HFFc6 (cell line): Measurements from ENCODE around the gene TNS3. TPM values are rescaled to one million over a fixed set of nuclear protein-coding genes. Genes with fewer than 3 reads are reported as not detected.

Source experiments
- DNase-seq: peaks from one replicate; pipeline ENCODE4 v3.0.0-alpha.2; 2018
- H3K27ac Mint-ChIP-seq: 2 replicates; pipeline ENCODE4 v1.8.0; 2020; ENCODE audit warnings: mild to moderate bottlenecking, mixed read lengths
- H3K27me3 Mint-ChIP-seq: 2 replicates; pipeline ENCODE4 v1.8.0; 2021; ENCODE audit warnings: mild to moderate bottlenecking, moderate library complexity, mixed read lengths; ENCODE audit not compliant: insufficient read depth
- H3K36me3 Mint-ChIP-seq: 2 replicates; pipeline ENCODE4 v1.8.0; 2021; ENCODE audit warnings: low read depth, mixed read lengths
- H3K4me1 Mint-ChIP-seq: 2 replicates; pipeline ENCODE4 v1.8.0; 2020; ENCODE audit warnings: low read depth, mixed read lengths
- H3K4me3 Mint-ChIP-seq: 2 replicates; pipeline ENCODE4 v1.8.0; 2020; ENCODE audit warnings: mild to moderate bottlenecking, moderate library complexity, mixed read lengths
- H3K9me3 Mint-ChIP-seq: 2 replicates; pipeline ENCODE4 v1.8.0; 2020; ENCODE audit warnings: mild to moderate bottlenecking, mixed read lengths
- CTCF ChIP-seq: fragments of 200-600 bp; sonication (generic); IDR thresholded peaks from 2 replicates; pipeline ENCODE4 v1.5.0; 2021; ENCODE audit warnings: antibody characterized with exemption, mild to moderate bottlenecking
- total RNA-seq, 6 experiments: library from RNA; stranded (reverse); fragmentation: NEBNext Ultra II Directional; extraction: Animal tissue kit (Norgen Biotek cat#: 25700); gene quantifications; 2 replicates in 1 of 6; 3 replicates in 5 of 6; pipeline ENCODE4 v1.2.3, GENCODE V29; 2021

TNS3 gene
- total RNA-seq, 6 experiments from 2014 or later: 50.8 to 77.0 (median 67.8) TPM

DNA sequence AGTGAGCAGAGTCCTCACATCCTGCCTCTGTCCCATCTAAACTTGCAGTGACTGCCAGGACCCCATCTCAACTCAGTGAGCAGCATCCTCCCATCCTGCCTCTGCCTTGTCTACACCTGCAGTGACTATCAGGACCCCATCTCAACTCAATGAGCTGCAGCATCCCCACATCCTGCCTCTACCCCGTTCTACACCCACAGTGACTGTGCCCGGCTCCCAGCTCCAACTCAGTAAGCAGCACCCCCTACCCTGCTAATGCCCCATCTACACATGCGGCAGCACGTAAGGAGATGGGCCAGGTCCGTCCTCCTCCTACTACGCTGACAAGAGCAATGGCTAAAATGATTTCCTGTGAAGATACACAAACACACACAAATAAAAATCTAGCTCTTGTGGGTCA is 65.5 kb downstream of the TNS3 start:
- no peak overlapping the region for H3K27ac Mint-ChIP-seq
- no peaks in the 10 kb centered on the region for H3K9me3 Mint-ChIP-seq
- DNase-seq: no peak
- peaks cover 35% of the 10 kb centered on the region for H3K4me1 Mint-ChIP-seq
- H3K27me3 Mint-ChIP-seq: peaks cover under 1% of the 10 kb centered on the region
- H3K4me3 Mint-ChIP-seq: no peak overlapping the region
- peaks cover 5% of the 10 kb centered on the region; the same call in 1 of the 2 replicates for H3K36me3 Mint-ChIP-seq
- no peak for TF ChIP-seq CTCF

GRCh38 chr7:47515305-47515834 is 66.5 kb downstream of the TNS3 start:
- H3K36me3 Mint-ChIP-seq: peaks cover 5% of the 10 kb centered on the region; the same call in 1 of the 2 replicates

DNA sequence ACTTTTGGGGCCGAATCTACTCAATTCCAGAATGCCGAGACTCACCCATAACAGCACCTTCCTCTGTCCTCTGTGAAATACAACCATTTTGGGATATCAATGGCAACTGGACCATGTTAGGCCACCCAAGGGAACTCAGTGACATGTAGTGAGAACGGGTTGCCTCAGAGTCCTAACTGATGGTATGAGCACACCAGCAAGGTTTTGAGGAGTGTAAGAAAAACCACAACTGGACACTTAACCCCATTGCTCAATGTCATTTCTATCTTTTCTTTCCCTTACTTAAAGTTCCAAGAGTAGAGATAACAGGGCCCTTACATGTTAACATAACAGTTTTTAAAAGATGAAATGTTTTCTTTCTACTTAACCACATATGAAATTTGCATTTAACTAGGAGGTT is 67.1 kb downstream of the TNS3 start:
- Mint-ChIP-seq H3K9me3 (no peaks in the 10 kb centered on the region), H3K27me3 (no peaks in the 10 kb centered on the region; the same call in 1 of the 2 replicates), H3K36me3 (peaks cover 9% of the 10 kb centered on the region), H3K4me1 (peaks cover 28% of the 10 kb centered on the region), H3K4me3 (no peak overlapping the region), H3K27ac (no peak overlapping the region)
- no peak for DNase-seq
- no peak for TF ChIP-seq CTCF

More at GRCh38 chr7:47515305-47515834, 66.5 kb downstream of the TNS3 start:
- no peak for TF ChIP-seq CTCF
- peaks cover 28% of the 10 kb centered on the region for H3K4me1 Mint-ChIP-seq
- DNase-seq: no peak
- no peaks in the 10 kb centered on the region for H3K9me3 Mint-ChIP-seq
- H3K27me3 Mint-ChIP-seq: no peaks in the 10 kb centered on the region; the same call in 1 of the 2 replicates
- H3K4me3 Mint-ChIP-seq: no peak overlapping the region
- no peak overlapping the region for H3K27ac Mint-ChIP-seq

DNA sequence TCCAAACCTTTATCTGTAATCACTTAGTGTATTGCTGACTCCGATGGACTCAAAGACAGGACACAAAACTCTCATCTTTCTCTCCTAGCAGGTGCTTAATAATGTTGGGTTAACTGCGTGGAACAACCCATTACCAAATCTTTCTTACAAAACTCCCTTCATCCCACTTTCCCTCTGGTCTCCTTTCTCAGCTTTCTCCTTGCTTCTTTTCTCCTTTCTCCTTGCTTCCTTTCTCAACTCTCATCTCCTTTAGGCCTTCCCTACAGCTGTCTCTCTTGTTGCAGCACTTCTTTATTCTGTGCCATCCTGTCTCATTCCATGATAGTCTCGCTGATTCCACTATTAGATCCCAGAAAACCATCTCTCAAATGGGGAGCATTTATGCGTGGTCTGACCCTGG is 67.5 kb downstream of the TNS3 start:
- Mint-ChIP-seq H3K4me3 (no peak overlapping the region), H3K36me3 (peaks cover 14% of the 10 kb centered on the region), H3K4me1 (peaks cover 31% of the 10 kb centered on the region), H3K27me3 (no peaks in the 10 kb centered on the region; the same call in 1 of the 2 replicates), H3K9me3 (no peaks in the 10 kb centered on the region), H3K27ac (no peak overlapping the region)
- TF ChIP-seq CTCF: no peak
- DNase-seq: no peak

DNA sequence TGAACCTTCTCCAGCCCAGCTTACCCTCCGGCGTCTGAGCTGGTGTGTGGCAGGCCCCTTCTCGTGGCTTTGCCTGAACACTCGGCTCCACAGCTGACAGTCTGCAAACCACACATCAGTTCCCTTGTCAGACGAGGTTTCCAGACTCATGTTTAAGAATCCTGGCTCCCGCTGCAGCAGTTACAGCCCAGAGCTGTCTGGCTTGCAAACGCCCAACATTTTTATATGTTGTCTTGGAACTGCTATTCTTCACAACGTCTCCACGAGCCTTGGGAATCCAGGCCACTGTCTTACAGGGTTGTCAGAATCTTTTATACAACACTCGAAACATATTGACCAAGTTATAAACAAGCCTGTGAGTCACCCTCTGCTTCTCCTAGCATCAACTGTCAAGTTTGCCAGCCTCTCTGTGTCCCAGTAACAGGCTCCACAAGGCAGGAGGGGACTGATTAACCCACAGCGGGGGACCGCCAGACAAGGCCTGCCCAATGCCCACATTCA is 68.1 kb downstream of the TNS3 start:
- Mint-ChIP-seq H3K4me3 (no peak overlapping the region), H3K27me3 (no peaks in the 10 kb centered on the region; the same call in 1 of the 2 replicates), H3K4me1 (peaks cover 26% of the 10 kb centered on the region), H3K27ac (no peak overlapping the region), H3K9me3 (no peaks in the 10 kb centered on the region), H3K36me3 (peaks cover 19% of the 10 kb centered on the region)
- TF ChIP-seq CTCF: no peak
- peak; percentile 86 for DNase-seq
